NB4 (cell line): Measurements from ENCODE around the gene CD7.

ENCODE experiments used
- POLR2A ChIP-seq: IDR thresholded peaks from 2 replicates; pipeline ENCODE4 v1.6.1; 2011; ENCODE audit warnings: mild to moderate bottlenecking; ENCODE audit not compliant: insufficient read length; ENCODE audit errors: extremely low read depth
- TF ChIP-seq, protein P1 (sequence below): IDR thresholded peaks from one replicate; pipeline ENCODE4 v1.5.1; 2012; ENCODE audit warnings: low read depth, low read length
- TF ChIP-seq, protein P2 (sequence below): IDR thresholded peaks from 2 replicates; pipeline ENCODE4 v1.6.1; 2011; ENCODE audit warnings: low read depth, low read length

DNA sequence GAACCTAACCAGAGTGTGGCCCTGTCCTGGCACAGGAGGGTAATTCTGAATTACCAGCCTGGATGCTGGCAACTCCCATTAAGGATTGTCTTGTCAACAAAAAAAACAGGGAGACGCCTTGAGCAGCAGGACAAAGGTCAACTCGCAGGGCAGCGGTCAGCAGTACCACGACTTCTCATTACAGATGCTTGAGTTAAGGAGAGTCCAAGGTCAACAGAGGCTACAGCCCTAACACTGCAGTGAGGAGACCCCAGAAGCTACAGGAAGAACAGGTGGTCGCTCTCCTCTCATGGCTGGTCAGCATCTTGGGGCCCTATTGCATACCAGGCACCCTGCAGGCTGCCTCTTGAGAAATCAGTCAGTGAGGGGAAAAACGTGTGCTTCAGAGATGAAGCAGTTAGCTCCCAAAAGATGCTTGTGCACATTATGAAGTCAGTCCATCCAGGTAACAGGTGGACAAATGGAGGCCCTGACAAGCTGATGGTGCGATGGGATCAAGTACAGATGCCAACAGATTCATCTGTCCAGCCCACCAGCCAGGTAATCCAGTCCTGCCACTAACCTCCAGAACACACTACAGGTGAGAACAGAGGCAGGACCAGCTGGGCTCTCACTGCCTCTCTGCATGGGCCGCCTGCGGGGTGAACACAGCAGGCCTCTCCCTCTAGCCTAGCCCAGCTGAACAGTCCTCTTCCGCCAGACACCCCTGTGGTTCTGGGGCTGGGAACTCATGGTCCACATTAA is 48.1 kb downstream of the CD7 start:
- TF ChIP-seq, protein P1, sequence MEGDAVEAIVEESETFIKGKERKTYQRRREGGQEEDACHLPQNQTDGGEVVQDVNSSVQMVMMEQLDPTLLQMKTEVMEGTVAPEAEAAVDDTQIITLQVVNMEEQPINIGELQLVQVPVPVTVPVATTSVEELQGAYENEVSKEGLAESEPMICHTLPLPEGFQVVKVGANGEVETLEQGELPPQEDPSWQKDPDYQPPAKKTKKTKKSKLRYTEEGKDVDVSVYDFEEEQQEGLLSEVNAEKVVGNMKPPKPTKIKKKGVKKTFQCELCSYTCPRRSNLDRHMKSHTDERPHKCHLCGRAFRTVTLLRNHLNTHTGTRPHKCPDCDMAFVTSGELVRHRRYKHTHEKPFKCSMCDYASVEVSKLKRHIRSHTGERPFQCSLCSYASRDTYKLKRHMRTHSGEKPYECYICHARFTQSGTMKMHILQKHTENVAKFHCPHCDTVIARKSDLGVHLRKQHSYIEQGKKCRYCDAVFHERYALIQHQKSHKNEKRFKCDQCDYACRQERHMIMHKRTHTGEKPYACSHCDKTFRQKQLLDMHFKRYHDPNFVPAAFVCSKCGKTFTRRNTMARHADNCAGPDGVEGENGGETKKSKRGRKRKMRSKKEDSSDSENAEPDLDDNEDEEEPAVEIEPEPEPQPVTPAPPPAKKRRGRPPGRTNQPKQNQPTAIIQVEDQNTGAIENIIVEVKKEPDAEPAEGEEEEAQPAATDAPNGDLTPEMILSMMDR, result no peak
- TF ChIP-seq POLR2A, result no peak
- TF ChIP-seq, protein P2, sequence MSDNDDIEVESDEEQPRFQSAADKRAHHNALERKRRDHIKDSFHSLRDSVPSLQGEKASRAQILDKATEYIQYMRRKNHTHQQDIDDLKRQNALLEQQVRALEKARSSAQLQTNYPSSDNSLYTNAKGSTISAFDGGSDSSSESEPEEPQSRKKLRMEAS, result no peak
